ENCODE measurements around the gene MOXD1.

The MOXD1 gene

DNA sequence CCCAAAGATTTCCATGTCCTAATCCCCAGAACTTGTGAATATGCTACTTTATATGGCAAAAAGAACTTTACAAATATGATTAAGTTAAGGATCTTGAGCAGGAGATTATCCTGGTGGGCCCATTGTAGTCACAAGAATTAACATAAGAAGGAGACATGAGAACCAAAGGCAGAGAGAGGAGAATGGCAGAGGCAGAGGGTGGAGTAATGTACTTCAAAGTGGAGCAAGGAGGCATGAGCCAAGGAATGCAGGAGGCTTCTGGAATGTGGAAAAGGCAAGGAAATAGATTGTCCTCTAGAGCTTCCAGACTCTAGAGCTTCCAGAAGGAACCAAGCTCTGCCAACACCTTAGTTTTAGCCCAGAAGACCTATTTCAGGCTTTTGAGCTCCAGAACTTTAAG lies 147.4 kb downstream of the MOXD1 start:
- ChIA-PET CTCF (interaction anchor here (0.6 kb wide), 1 partner anchor 1374 kb away, joined by 3 read pairs; no protein-coding TSS in a partner anchor), POLR2A (ENCODE audit: low non-redundant PET) (no interaction called here)
- no peak overlapping the region for H3K27ac ChIP-seq
- DNase-seq (ENCODE audit: low spot score) = no peak
- TF ChIP-seq, protein P1, sequence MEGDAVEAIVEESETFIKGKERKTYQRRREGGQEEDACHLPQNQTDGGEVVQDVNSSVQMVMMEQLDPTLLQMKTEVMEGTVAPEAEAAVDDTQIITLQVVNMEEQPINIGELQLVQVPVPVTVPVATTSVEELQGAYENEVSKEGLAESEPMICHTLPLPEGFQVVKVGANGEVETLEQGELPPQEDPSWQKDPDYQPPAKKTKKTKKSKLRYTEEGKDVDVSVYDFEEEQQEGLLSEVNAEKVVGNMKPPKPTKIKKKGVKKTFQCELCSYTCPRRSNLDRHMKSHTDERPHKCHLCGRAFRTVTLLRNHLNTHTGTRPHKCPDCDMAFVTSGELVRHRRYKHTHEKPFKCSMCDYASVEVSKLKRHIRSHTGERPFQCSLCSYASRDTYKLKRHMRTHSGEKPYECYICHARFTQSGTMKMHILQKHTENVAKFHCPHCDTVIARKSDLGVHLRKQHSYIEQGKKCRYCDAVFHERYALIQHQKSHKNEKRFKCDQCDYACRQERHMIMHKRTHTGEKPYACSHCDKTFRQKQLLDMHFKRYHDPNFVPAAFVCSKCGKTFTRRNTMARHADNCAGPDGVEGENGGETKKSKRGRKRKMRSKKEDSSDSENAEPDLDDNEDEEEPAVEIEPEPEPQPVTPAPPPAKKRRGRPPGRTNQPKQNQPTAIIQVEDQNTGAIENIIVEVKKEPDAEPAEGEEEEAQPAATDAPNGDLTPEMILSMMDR (conservative IDR thresholded peaks at IDR 0.05; ENCODE audit: low read depth) = no peak

DNA sequence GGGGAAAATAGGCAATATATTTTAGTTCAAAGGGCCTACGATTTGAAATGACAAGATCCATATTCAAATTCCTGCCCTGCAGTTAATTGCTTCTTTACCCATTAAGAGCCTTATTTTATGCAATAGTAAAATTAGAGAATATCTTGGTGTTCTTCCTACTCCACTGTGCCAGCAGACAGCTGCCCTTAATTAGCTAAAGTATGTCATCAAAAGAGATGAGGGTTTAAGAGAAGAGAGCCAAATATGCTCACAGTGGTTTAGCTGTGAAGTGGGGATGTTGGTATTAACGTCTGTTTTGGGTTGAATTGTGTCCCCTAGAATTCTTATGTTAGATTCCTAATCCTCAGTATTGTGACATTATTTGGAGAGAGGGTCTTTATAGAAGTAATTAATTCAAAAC lies 148.1 kb downstream of the MOXD1 start:
- no peak for DNase-seq (ENCODE audit: low spot score)
- ChIA-PET CTCF (no interaction called here), POLR2A (ENCODE audit: low non-redundant PET) (no interaction called here)
- TF ChIP-seq, protein P1 (conservative IDR thresholded peaks at IDR 0.05; ENCODE audit: low read depth) = no peak
- H3K27ac ChIP-seq = no peak overlapping the region

DNA sequence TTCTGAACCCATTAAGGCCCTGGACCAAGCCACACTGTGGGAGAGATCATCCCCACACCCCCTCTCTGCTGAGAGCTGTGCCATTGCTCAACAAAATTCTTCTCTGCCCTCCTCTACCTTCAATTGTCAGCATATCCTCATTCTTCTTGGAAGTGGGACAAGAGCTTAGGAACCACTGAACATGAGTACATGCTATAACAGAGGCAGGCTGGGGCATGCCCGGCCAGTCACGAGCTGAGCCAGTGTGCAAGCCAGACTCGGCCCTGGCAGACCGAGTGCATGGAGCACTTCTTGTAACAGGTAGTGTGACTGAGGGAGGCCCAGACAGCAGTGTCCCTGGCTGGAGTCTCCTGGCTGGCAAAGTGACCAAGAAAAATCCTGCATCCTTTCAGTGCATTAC lies 149.2 kb downstream of the MOXD1 start:
- no peak overlapping the region for H3K27ac ChIP-seq
- TF ChIP-seq, protein P1 (conservative IDR thresholded peaks at IDR 0.05; ENCODE audit: low read depth) = no peak
- no peak for DNase-seq (ENCODE audit: low spot score)
- ChIA-PET POLR2A (ENCODE audit: low non-redundant PET) (no interaction called here), CTCF (interaction anchor here (0.5 kb wide), 1 partner anchor 327 kb away, joined by 5 read pairs; no protein-coding TSS in a partner anchor)

DNA sequence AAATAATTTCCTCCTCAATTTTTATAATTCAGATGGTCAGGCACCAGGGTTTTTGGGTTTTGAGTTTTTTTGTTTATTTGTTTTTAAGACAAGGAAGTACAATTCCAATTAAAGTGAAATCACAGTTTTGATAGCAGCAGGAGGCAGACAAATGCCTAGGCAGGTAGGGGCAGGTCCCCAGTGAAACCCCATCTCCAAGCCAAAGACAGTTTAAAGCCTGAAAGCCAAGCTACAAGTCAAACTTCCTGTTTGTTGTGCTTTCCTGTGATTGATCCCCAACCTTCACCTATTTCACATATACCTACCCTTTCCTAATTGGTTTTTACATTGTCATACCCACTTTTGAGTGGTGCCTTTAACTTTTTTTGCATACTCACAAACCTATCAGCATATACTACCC lies 149.6 kb downstream of the MOXD1 start:
- no peak for DNase-seq (ENCODE audit: low spot score)
- H3K27ac ChIP-seq = no peak overlapping the region
- TF ChIP-seq, protein P1 (conservative IDR thresholded peaks at IDR 0.05; ENCODE audit: low read depth) = no peak
- POLR2A ChIA-PET (ENCODE audit: low non-redundant PET) = no interaction called here
- CTCF ChIA-PET = interaction anchor here (0.5 kb wide), 1 partner anchor 327 kb away, joined by 5 read pairs; no protein-coding TSS in a partner anchor

DNA sequence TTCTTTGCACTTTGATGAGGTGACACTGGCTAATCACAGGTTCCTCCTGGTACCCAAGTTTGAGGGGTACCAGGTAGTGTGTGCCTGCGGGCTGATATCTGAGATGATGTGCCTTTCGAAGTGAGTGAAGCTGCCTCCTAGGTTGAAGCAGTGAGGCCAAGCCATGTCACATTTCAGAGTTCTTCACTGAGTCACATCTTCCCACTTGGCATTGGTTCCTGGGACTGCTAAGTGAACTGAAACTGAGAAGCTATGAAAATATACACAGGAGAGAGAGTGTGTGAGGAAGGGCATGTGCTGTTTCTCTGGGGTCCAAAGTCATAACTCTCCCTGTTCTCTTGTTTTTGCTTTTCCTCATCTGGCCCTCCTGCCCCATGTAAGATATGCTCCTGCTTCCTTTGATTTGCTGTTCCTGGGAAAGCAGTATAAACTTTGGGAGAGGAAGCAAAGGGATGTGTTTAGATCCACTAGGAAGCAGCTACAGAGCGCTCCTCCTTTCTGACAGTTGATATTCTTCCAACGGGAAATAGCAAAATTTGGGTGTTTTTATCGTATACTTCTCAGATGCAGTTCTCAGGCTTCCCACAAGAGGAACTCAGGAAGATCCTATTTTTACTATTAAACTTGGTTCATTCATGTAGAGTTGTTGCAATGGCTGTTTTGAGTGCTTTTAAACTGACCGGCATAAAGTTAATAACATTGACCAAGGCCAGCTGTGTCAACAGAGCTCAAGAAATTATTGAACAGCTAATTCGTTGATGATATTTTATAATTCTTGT lies 153.7 kb downstream of the MOXD1 start:
- POLR2A ChIA-PET (ENCODE audit: low non-redundant PET) = no interaction called here
- DNase-seq (ENCODE audit: low spot score) = no peak
- TF ChIP-seq, protein P1 (conservative IDR thresholded peaks at IDR 0.05; ENCODE audit: low read depth) = no peak
- CTCF ChIA-PET = no interaction called here
- no peak overlapping the region for H3K27ac ChIP-seq

DNA sequence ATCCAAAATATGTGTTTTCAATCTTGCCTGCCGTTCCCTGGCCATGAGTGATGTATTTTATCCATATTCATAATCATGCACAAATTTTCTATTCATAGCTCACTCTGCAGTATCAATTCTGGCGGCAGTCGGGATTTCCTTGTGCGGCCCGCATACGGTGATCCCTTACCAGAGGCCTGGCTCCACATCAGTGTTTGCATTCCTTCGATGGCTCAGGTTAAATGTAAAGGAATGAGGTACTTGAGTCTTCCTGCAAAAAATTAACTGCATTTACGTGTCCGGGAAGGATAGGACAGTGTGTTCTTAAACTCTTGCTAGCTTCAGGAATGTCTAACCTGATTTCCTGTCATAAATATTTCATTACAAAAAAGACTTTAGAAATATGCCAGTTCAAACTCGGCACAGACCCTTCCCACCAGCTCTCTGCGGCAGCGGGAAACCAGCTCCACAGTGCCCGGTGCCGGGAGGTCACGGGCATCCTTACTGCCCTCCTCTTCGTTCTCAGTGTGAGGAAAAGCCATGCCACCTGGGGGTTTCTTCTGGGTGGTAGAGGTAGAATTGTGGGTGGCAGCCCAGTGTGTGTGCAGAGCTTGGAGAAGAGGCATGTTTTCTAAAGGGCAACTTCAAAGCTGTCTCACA lies 154.5 kb downstream of the MOXD1 start:
- TF ChIP-seq, protein P1 (conservative IDR thresholded peaks at IDR 0.05; ENCODE audit: low read depth) = no peak
- CTCF ChIA-PET = interaction anchor here (1.0 kb wide), 1 partner anchor 21 kb away, joined by 3 read pairs; no protein-coding TSS in a partner anchor
- H3K27ac ChIP-seq = no peak overlapping the region
- POLR2A ChIA-PET (ENCODE audit: low non-redundant PET) = no interaction called here
- no peak for DNase-seq (ENCODE audit: low spot score)
